SK-N-SH treated with all-trans-retinoic acid at 6 μM for 48 hours (cell line): ENCODE data around the gene TMEM81.

Experiments used
- GLIS3 ChIP-seq: fragments of 250-450 bp; sonication (Bioruptor Pico); IDR thresholded peaks from 2 replicates; pipeline ENCODE4 v1.5.0; 2020; ENCODE audit warnings: mild to moderate bottlenecking, moderate library complexity
- PPARA ChIP-seq: fragments of 250-450 bp; sonication (Bioruptor Pico); IDR thresholded peaks from 2 replicates; pipeline ENCODE4 v1.5.0; 2020; ENCODE audit warnings: mild to moderate bottlenecking, borderline replicate concordance
- SNAI2 ChIP-seq: fragments of 250-450 bp; sonication (Bioruptor Pico); IDR thresholded peaks from 2 replicates; pipeline ENCODE4 v1.5.0; 2020; ENCODE audit warnings: mild to moderate bottlenecking, moderate library complexity
- TCF4 ChIP-seq: fragments of 250-450 bp; sonication (Bioruptor Pico); IDR thresholded peaks from 2 replicates; pipeline ENCODE4 v1.8.0; 2021; ENCODE audit warnings: mild to moderate bottlenecking, moderate library complexity, borderline replicate concordance
- ZFP3 ChIP-seq: fragments of 250-450 bp; sonication (Bioruptor Pico); IDR thresholded peaks from 2 replicates; pipeline ENCODE4 v1.5.0; 2020; ENCODE audit warnings: mild to moderate bottlenecking, moderate library complexity
- ZFP30 ChIP-seq: fragments of 450-650 bp; formaldehyde crosslinking; IDR thresholded peaks from 2 replicates; pipeline ENCODE4 v1.5.0; 2022; ENCODE audit warnings: mild to moderate bottlenecking, moderate library complexity
- ZNF565 ChIP-seq: fragments of 450-650 bp; formaldehyde crosslinking; conservative IDR thresholded peaks from 2 replicates; pipeline ENCODE4 v1.5.0; 2020; ENCODE audit warnings: low read depth, mild to moderate bottlenecking, moderate library complexity
- ZNF8 ChIP-seq: fragments of 450-650 bp; formaldehyde crosslinking; IDR thresholded peaks from 2 replicates; pipeline ENCODE4 v1.5.0; 2020; ENCODE audit warnings: mild to moderate bottlenecking, moderate library complexity
- TF ChIP-seq, protein P1 (sequence below): fragments of 250-450 bp; sonication (Bioruptor Pico); IDR thresholded peaks from 2 replicates; pipeline ENCODE4 v1.8.0; 2020; ENCODE audit warnings: mild to moderate bottlenecking, moderate library complexity, borderline replicate concordance
- TF ChIP-seq, protein P2 (sequence below): fragments of 250-450 bp; sonication (Bioruptor Pico); IDR thresholded peaks from 2 replicates; pipeline ENCODE4 v1.8.0; 2021; ENCODE audit warnings: low read depth, mild to moderate bottlenecking, moderate library complexity, borderline replicate concordance
- TF ChIP-seq, protein P3 (sequence below): fragments of 250-450 bp; sonication (Bioruptor Pico); IDR thresholded peaks from 2 replicates; pipeline ENCODE4 v1.5.1; 2020; ENCODE audit warnings: low read depth, mild to moderate bottlenecking, moderate library complexity
- TF ChIP-seq, protein P4 (sequence below): fragments of 250-450 bp; sonication (Bioruptor Pico); IDR thresholded peaks from 2 replicates; pipeline ENCODE4 v1.5.0; 2020; ENCODE audit warnings: mild to moderate bottlenecking, moderate library complexity

DNA sequence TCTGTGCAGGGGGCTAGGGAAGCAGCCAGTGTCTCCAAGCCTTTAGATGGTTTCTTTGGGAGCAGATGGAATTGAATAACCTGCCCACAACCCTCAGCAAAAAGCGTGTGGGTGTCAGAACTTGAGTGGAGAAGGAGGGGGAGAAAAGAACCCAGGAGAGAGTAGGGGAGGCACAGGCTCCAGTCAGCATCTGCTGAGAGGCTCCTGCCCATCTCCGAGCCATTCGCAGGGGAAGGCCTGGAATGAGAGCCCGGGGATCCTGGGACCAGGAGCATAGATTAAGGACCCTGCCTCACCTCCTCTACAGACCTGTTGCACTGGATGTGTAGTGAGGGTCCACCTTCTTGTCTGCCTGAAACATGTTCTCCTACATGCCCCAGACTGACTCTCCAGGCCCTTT is 16.3 kb downstream of the TMEM81 start:
- TF ChIP-seq SNAI2 (CRISPR knock-in tag) (no peak), GLIS3 (CRISPR knock-in tag) (no peak), ZNF565 (CRISPR knock-in tag) (no peak), PPARA (CRISPR knock-in tag) (no peak), ZFP30 (CRISPR knock-in tag) (no peak), ZFP3 (CRISPR knock-in tag) (no peak), TCF4 (CRISPR knock-in tag) (no peak), ZNF8 (CRISPR knock-in tag) (no peak)
- TF ChIP-seq, protein P1, sequence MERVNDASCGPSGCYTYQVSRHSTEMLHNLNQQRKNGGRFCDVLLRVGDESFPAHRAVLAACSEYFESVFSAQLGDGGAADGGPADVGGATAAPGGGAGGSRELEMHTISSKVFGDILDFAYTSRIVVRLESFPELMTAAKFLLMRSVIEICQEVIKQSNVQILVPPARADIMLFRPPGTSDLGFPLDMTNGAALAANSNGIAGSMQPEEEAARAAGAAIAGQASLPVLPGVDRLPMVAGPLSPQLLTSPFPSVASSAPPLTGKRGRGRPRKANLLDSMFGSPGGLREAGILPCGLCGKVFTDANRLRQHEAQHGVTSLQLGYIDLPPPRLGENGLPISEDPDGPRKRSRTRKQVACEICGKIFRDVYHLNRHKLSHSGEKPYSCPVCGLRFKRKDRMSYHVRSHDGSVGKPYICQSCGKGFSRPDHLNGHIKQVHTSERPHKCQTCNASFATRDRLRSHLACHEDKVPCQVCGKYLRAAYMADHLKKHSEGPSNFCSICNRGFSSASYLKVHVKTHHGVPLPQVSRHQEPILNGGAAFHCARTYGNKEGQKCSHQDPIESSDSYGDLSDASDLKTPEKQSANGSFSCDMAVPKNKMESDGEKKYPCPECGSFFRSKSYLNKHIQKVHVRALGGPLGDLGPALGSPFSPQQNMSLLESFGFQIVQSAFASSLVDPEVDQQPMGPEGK (CRISPR knock-in tag) = no peak
- TF ChIP-seq, protein P2, sequence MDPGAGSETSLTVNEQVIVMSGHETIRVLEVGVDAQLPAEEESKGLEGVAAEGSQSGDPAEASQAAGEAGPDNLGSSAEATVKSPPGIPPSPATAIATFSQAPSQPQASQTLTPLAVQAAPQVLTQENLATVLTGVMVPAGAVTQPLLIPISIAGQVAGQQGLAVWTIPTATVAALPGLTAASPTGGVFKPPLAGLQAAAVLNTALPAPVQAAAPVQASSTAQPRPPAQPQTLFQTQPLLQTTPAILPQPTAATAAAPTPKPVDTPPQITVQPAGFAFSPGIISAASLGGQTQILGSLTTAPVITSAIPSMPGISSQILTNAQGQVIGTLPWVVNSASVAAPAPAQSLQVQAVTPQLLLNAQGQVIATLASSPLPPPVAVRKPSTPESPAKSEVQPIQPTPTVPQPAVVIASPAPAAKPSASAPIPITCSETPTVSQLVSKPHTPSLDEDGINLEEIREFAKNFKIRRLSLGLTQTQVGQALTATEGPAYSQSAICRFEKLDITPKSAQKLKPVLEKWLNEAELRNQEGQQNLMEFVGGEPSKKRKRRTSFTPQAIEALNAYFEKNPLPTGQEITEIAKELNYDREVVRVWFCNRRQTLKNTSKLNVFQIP (CRISPR knock-in tag) = no peak
- TF ChIP-seq, protein P3, sequence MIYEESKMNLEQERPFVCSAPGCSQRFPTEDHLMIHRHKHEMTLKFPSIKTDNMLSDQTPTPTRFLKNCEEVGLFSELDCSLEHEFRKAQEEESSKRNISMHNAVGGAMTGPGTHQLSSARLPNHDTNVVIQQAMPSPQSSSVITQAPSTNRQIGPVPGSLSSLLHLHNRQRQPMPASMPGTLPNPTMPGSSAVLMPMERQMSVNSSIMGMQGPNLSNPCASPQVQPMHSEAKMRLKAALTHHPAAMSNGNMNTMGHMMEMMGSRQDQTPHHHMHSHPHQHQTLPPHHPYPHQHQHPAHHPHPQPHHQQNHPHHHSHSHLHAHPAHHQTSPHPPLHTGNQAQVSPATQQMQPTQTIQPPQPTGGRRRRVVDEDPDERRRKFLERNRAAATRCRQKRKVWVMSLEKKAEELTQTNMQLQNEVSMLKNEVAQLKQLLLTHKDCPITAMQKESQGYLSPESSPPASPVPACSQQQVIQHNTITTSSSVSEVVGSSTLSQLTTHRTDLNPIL (CRISPR knock-in tag) = no peak
- TF ChIP-seq, protein P4, sequence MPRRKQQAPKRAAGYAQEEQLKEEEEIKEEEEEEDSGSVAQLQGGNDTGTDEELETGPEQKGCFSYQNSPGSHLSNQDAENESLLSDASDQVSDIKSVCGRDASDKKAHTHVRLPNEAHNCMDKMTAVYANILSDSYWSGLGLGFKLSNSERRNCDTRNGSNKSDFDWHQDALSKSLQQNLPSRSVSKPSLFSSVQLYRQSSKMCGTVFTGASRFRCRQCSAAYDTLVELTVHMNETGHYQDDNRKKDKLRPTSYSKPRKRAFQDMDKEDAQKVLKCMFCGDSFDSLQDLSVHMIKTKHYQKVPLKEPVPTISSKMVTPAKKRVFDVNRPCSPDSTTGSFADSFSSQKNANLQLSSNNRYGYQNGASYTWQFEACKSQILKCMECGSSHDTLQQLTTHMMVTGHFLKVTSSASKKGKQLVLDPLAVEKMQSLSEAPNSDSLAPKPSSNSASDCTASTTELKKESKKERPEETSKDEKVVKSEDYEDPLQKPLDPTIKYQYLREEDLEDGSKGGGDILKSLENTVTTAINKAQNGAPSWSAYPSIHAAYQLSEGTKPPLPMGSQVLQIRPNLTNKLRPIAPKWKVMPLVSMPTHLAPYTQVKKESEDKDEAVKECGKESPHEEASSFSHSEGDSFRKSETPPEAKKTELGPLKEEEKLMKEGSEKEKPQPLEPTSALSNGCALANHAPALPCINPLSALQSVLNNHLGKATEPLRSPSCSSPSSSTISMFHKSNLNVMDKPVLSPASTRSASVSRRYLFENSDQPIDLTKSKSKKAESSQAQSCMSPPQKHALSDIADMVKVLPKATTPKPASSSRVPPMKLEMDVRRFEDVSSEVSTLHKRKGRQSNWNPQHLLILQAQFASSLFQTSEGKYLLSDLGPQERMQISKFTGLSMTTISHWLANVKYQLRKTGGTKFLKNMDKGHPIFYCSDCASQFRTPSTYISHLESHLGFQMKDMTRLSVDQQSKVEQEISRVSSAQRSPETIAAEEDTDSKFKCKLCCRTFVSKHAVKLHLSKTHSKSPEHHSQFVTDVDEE (CRISPR knock-in tag) = no peak
